ENCODE results near the gene PC. TPM values are rescaled to one million over a fixed set of nuclear protein-coding genes. Genes with fewer than 3 reads are reported as not detected.

PC gene
- polyA plus RNA-seq, 4 donors = 15.3 to 56.0 (median 38.6) TPM

DNA sequence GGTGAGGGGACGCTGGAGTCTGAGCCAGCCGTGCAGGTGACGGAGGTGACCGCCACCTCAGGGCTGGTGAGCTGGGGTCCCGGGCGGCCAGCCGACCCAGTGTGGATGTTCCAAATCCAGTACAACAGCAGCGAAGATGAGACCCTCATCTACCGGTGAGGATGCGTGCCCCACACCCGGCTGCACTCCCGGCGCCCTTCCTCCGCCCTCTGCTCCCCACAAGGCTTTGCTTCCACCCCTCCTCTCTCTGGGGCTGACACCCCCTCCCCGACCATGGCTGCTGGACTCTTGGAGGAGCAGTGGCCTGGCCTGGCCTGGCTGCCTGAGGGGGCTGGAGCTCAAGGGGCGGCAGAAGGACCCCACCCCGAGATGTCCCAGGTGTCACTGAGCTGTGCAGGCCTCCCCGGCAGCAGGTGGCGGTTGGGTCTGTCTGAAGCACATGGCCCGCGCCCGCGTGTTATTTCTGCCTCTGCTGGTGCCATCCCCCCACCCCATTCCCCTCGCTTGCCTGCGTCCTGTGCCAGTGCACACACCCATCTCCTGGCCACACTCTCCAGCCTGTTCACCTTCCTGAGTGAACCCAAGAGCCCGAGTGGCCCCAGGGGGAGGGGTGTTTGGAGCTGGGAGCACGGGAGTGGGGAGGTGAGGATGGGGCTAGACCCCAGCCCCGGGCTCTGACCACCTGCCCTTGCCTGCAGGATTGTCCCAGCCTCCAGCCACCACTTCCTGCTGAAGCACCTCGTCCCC is 99.1 kb downstream of the PC start:
- DNase-seq (ENCODE audit: low read depth in 4 of 4, low spot score in 3 of 4) = no peak

DNA sequence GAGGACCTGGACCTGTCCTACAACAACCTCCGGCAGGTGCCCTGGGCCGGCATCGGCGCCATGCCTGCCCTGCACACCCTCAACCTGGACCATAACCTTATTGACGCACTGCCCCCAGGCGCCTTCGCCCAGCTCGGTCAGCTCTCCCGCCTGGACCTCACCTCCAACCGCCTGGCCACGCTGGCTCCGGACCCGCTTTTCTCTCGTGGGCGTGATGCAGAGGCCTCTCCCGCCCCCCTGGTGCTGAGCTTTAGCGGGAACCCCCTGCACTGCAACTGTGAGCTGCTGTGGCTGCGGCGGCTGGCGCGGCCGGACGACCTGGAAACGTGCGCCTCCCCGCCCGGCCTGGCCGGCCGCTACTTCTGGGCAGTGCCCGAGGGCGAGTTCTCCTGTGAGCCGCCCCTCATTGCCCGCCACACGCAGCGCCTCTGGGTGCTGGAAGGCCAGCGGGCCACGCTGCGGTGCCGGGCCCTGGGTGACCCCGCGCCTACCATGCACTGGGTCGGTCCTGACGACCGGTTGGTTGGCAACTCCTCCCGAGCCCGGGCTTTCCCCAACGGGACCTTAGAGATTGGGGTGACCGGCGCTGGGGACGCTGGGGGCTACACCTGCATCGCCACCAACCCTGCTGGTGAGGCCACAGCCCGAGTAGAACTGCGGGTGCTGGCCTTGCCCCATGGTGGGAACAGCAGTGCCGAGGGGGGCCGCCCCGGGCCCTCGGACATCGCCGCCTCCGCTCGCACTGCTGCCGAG is 99.8 kb downstream of the PC start:
- DNase-seq (ENCODE audit: low read depth in 4 of 4, low spot score in 3 of 4) = no peak

GRCh38 chr11:66857927-66858185 is 100.3 kb downstream of the PC start:
- no peak for DNase-seq (ENCODE audit: low read depth in 4 of 4, low spot score in 3 of 4)

DNA sequence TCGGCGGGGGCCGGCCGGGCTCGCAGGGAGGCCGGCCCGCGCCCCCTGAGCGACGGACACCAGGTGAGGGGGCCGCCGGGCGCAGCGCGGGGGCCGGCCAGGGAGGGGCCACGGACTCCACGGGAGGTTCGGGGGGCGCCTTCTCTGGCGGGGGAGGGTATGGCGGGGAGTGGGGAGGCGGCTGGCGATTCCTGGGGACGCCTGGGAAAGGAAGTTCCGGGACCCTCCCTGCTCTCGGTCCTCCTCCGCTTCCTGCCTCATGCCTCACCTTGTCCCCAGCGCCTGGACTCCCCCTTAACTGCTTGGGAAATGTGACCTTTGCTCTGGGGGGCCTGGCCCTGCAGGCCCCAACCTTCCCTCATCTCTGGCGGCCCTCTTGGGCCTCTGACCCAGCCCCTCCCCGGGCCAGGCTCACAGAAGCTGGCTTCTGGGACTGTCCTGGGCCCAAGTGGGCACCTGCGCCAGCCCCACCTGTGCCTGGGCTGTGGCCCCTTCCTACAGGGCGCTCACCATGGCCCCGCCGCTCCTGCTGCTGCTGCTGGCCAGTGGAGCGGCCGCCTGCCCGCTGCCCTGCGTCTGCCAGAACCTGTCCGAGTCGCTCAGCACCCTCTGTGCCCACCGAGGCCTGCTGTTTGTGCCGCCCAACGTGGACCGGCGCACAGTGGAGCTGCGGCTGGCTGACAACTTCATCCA is 100.8 kb downstream of the PC start:
- DNase-seq (ENCODE audit: low read depth in 4 of 4, low spot score in 3 of 4) = no peak

DNA sequence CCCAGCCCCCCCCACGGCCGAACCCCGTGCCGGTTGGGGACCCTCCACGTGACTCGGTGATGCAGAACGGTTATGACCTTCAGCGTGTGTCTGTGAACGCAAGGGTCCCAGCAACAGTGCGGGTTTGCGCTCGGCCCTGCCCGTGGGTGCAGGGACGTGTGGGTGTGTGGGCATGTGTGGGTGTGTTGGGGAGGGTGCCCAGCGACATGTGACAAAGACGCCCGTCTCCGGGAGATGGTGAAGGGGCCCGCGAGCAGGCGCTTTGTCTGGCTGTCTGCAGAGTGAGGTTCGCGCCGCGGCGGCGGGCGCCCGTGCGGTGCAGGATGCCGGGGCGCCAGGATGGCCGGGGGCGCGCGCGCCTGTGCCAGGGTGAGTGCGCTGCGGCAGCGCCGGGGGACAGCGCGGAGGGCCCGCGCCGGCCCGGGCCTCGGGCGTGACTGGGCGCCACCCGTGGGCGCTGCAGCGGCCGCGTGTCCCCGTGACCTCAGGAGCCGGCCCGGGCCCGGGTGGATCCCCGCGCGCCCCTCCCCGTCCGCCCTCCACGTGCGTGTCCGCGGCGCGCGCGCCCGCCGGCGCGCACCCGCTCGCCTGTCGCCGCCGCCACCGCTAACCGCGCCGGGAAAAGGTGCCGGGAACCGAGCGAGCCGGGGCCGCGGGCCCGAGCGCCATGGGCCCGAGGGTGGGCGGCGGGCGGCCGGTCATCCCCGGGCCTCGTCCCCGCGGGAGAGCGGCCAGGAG is 101.5 kb downstream of the PC start, which contains the start of gene LRFN4:
TSS of gene LRFN4 (plus strand) at position 569 of the 738 bp plus-strand sequence. CDS start 681 bp downstream, outside the sequence.
- no peak for DNase-seq (ENCODE audit: low read depth in 4 of 4, low spot score in 3 of 4)

DNA sequence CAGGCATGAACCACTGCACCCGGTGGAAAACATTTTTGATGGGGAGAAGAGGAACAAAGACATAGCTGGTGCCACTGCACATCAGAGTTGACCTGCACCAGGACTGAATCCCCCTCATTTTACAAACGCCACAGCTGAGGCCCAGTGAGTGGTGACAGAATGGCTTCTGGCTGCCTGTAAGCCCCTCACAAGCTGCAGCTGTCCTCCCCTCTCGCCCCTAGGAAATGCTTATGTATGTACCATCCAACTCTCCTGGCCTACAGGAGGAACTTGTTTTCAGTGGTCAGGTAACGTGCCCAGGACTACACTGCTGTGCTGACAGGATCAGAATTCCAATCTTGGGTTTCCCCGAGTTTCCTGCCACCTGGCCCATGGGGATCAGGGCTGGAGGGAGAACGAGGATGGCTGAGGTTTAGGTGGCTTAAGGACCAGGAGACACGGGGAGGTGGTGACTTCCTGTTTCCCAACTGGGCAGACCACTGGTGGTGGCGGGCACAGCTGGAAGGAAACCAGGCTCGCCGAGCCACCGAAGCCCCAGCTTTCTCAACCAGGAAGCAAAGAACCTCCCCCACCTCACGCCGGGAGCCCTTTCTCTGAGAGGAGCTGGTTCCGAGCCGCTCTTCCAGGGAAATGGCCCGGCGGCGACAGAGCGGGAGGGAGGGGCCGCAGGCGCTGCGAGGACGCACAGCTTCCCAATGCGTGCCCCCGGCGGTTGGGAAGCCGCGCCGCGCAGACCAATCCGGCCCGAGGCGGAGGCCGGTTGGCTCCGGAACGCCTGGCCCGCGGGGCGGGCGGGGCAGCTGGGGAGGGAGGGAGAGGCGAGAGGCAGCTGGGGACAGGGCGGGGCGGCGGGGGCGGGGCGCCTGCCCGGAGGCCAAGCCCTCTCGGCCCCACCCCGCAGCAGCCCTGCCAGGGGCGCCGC is 102.3 kb downstream of the PC start:
- DNase-seq (ENCODE audit: low read depth in 4 of 4, low spot score in 3 of 4) = peak in 3 of 4 donors; percentile 77 to 83 (median 81)

DNA sequence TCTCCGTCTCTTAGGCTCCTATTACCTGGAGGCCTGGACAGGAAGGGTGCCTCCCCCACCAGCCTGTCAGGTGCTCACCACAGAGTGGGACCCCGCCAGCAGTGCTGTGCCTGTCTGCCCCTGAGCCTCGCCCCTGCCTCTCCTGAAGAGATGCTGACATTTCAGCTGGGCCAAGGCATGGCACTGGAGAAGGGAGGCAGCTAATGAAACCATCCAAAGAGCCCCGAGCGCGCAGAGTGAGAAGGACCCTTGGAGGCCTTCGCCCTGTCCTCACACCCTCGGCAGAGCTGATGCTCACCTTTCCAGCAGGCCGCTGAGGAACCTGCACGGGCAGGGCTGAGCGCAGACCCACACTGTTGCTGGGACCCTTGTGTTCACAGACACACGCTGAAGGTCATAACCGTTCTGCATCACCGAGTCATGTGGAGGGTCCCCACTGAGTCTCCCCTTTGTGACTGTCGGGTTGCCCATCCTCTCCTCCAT is 103.4 kb downstream of the PC start:
- no peak for DNase-seq (ENCODE audit: low read depth in 4 of 4, low spot score in 3 of 4)

DNA sequence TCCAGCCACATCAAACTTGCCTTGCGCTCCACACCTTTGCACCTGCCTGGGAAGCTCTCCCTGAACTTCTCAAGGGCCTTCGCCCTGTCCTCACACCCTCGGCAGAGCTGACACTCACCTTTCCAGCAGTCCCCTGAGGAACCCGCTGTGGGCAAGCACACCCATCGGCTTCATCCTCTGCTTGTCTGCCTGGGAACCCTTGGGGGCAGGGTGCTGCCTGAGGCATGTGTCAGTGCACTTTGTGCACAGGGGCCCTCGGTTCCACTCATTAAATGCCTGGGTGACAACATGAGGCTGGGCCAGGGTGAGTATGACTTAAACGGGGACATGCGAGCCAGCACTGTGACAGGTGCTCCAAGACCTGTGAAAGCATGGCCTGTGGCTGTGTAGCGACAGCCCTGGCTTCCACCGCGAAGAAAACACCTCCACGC is 103.9 kb downstream of the PC start:
- no peak for DNase-seq (ENCODE audit: low read depth in 4 of 4, low spot score in 3 of 4)

DNA sequence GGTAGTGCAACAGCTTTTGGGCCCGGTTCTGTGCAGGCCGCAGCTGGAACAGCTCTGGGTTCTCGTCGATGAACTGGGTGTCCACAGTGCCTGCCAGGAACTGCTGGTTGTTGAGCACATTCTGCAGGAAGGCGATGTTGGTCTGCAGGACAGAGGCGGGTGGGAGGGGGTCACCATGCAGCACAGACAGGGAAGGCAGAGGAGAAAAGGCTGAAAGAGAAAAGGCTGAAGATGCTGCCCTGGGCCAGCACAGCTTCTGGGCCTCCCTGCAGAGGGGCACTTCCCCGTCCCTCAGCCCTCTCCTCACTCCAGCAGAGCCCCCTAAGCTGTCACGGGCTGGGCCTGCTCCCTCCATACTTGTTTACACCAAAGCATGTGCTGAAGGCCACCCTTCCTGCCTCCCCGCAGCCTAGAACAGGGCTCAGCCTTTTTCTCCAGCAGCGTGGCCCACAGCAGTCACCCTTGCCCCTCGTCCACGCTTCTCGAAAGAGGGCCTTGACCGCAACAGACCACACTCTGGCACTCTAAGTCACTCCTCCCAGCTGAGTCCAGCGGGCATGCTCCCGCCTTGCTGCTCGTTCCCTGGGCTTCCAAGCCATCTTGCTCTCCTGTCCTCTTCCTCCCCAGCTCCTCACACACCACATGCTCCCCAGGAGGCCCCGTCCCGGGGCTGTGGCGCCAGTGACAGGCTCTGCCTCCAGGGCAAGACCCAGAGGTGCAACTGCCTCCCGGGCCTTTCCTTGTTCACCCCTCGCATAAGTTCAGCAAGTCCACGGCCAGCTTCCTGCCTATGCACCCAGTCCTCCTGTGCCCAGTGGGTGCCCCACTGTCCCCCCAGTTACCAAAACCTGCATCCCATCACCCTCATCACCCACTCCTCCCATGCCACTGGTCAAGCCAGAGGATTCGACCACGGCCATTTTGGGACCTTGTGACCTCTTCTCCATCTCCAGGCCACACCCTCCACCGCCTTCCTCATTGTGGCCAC is 104.6 kb downstream of the PC start:
- DNase-seq (ENCODE audit: low read depth in 4 of 4, low spot score in 3 of 4) = no peak

- DNase-seq (ENCODE audit: low read depth in 4 of 4, low spot score in 3 of 4) = no peak
These were observed 105.5 kb downstream of the PC start for GRCh38 chr11:66852466-66853241.

GRCh38 chr11:66851698-66852465 is 106.3 kb downstream of the PC start:
- DNase-seq (ENCODE audit: low read depth in 4 of 4, low spot score in 3 of 4) = no peak

- DNase-seq (ENCODE audit: low read depth in 4 of 4, low spot score in 3 of 4) = no peak
These were observed 107.0 kb downstream of the PC start for GRCh38 chr11:66851239-66851596.

- DNase-seq (ENCODE audit: low read depth in 4 of 4, low spot score in 3 of 4) = no peak
These were observed 107.5 kb downstream of the PC start for GRCh38 chr11:66850588-66851238.

GRCh38 chr11:66850235-66850587 is 108.0 kb downstream of the PC start:
- no peak for DNase-seq (ENCODE audit: low read depth in 4 of 4, low spot score in 3 of 4)

GRCh38 chr11:66849501-66850234 is 108.5 kb downstream of the PC start:
- no peak for DNase-seq (ENCODE audit: low read depth in 4 of 4, low spot score in 3 of 4)

Data from left renal pelvis (tissue), 4 donors.